ENCODE measurements around the gene IMMT.

The IMMT gene

GRCh38 chr2:86170449-86170848 lies 24.8 kb downstream of the IMMT start:
- Histone ChIP-seq H3K4me3 (replicated peaks; ENCODE audit: insufficient read depth, low read length) (no peak overlapping the region), H3K27ac (replicated peaks) (no peak overlapping the region), H3K27me3 (ENCODE audit: insufficient read depth, poor library complexity, severe bottlenecking) (no peaks in the 10 kb centered on the region)
- TF ChIP-seq GABPA (IDR thresholded peaks at IDR 0.05; ENCODE audit: low read depth): no peak
- no peak for TF ChIP-seq REST (IDR thresholded peaks at IDR 0.05; ENCODE audit: insufficient replicate concordance, low read depth)
- TF ChIP-seq CTCF (IDR thresholded peaks at IDR 0.05; ENCODE audit: insufficient read depth, low read length): no peak
- no peak for TF ChIP-seq SPI1 (IDR thresholded peaks at IDR 0.05; ENCODE audit: borderline replicate concordance, low read depth)
- no peak for TF ChIP-seq POLR2AphosphoS5 (IDR thresholded peaks at IDR 0.05; ENCODE audit: low read depth)
- no peak for DNase-seq (ENCODE audit: low read depth in 1 of 2, low spot score in 1 of 2)

- H3K4me3 ChIP-seq (replicated peaks; ENCODE audit: insufficient read depth, low read length): no peak overlapping the region
- TF ChIP-seq SPI1 (IDR thresholded peaks at IDR 0.05; ENCODE audit: borderline replicate concordance, low read depth) (no peak), REST (IDR thresholded peaks at IDR 0.05; ENCODE audit: insufficient replicate concordance, low read depth) (no peak), CTCF (IDR thresholded peaks at IDR 0.05; ENCODE audit: insufficient read depth, low read length) (no peak), GABPA (IDR thresholded peaks at IDR 0.05; ENCODE audit: low read depth) (no peak), POLR2AphosphoS5 (IDR thresholded peaks at IDR 0.05; ENCODE audit: low read depth) (no peak)
- H3K27me3 ChIP-seq (ENCODE audit: insufficient read depth, poor library complexity, severe bottlenecking): no peaks in the 10 kb centered on the region
- H3K27ac ChIP-seq (replicated peaks): no peak overlapping the region
- no peak for DNase-seq (ENCODE audit: low read depth in 1 of 2, low spot score in 1 of 2)
These were observed 34.9 kb downstream of the IMMT start for GRCh38 chr2:86160156-86160952.

- no peak for DNase-seq (ENCODE audit: low read depth in 1 of 2, low spot score in 1 of 2)
- no peak overlapping the region for H3K27ac ChIP-seq (replicated peaks)
- H3K27me3 ChIP-seq (ENCODE audit: insufficient read depth, poor library complexity, severe bottlenecking): no peaks in the 10 kb centered on the region
- no peak overlapping the region for H3K4me3 ChIP-seq (replicated peaks; ENCODE audit: insufficient read depth, low read length)
- TF ChIP-seq REST (IDR thresholded peaks at IDR 0.05; ENCODE audit: insufficient replicate concordance, low read depth) (no peak), GABPA (IDR thresholded peaks at IDR 0.05; ENCODE audit: low read depth) (no peak), CTCF (IDR thresholded peaks at IDR 0.05; ENCODE audit: insufficient read depth, low read length) (no peak), POLR2AphosphoS5 (IDR thresholded peaks at IDR 0.05; ENCODE audit: low read depth) (no peak), SPI1 (IDR thresholded peaks at IDR 0.05; ENCODE audit: borderline replicate concordance, low read depth) (no peak)
These were observed 37.0 kb downstream of the IMMT start for GRCh38 chr2:86158286-86158685.
